ENCODE results near the gene CNOT4. TPM values are rescaled to one million over a fixed set of nuclear protein-coding genes. Genes with fewer than 3 reads are reported as not detected.

The CNOT4 gene
- total RNA-seq, 1 experiment from 2014 or later, result 9.7 TPM

- ATAC-seq, result no peak
- Histone ChIP-seq H3K4me3 (ENCODE audit: low read length) (no peak overlapping the region), H3K27ac (ENCODE audit: low read length) (no peak overlapping the region), H3K9ac (ENCODE audit: low read length) (no peak overlapping the region), H2AFZ (ENCODE audit: low read length) (no peak overlapping the region), H3K36me3 (ENCODE audit: low read depth, low read length) (peaks cover 12% of the 10 kb centered on the region; the same call in 1 of the 2 replicates), H3K4me1 (ENCODE audit: insufficient read depth, low read length) (peaks cover 3% of the 10 kb centered on the region; the same call in 1 of the 2 replicates), H4K20me1 (ENCODE audit: low read length) (no peaks in the 10 kb centered on the region), H3K4me2 (ENCODE audit: low read length) (no peak overlapping the region), H3F3A (ENCODE audit: low read length, unreplicated experiment) (no peaks in the 10 kb centered on the region), H3K9me3 (ENCODE audit: low read length) (no peaks in the 10 kb centered on the region), H3K9me2 (replicated peaks; ENCODE audit: low read length) (no peaks in the 10 kb centered on the region), H3K79me2 (ENCODE audit: low read length) (no peaks in the 10 kb centered on the region), H3K27me3 (ENCODE audit: low read length) (no peaks in the 10 kb centered on the region)
- TF ChIP-seq CTCF (conservative IDR thresholded peaks at IDR 0.05; ENCODE audit: low read depth, low read length) (no peak), EZH2 (IDR thresholded peaks at IDR 0.05; ENCODE audit: low read length, unreplicated experiment) (no peak), EZH2phosphoT487 (IDR thresholded peaks at IDR 0.05; ENCODE audit: borderline replicate concordance, low read length) (no peak)
- CTCF ChIA-PET, result no interaction called here
- intact Hi-C loops (cut with micrococcal nuclease), result no loop called here
- no peak for DNase-seq
- no TSS peak for BruUV-seq (replicated peaks)
- POLR2A ChIA-PET (ENCODE audit: unreplicated experiment), result no interaction called here
These were observed 119.1 kb downstream of the CNOT4 start for GRCh38 chr7:135390829-135391228.

GRCh38 chr7:135389971-135390370, 119.9 kb downstream of the CNOT4 start:
- no peak overlapping the region for H3K27ac ChIP-seq (ENCODE audit: low read length)
- no peaks in the 10 kb centered on the region for H4K20me1 ChIP-seq (ENCODE audit: low read length)
- ATAC-seq, result no peak
- H3K27me3 ChIP-seq (ENCODE audit: low read length), result no peaks in the 10 kb centered on the region
- no peaks in the 10 kb centered on the region for H3K79me2 ChIP-seq (ENCODE audit: low read length)
- no peak overlapping the region for H3K4me3 ChIP-seq (ENCODE audit: low read length)
- no peak for DNase-seq
- ChIA-PET CTCF (no interaction called here), POLR2A (ENCODE audit: unreplicated experiment) (no interaction called here)
- H2AFZ ChIP-seq (ENCODE audit: low read length), result no peak overlapping the region
- H3K4me2 ChIP-seq (ENCODE audit: low read length), result no peak overlapping the region
- peaks cover 3% of the 10 kb centered on the region; the same call in 1 of the 2 replicates for H3K4me1 ChIP-seq (ENCODE audit: insufficient read depth, low read length)
- no peaks in the 10 kb centered on the region for H3K9me2 ChIP-seq (replicated peaks; ENCODE audit: low read length)
- TF ChIP-seq EZH2 (IDR thresholded peaks at IDR 0.05; ENCODE audit: low read length, unreplicated experiment) (no peak), CTCF (conservative IDR thresholded peaks at IDR 0.05; ENCODE audit: low read depth, low read length) (no peak), EZH2phosphoT487 (IDR thresholded peaks at IDR 0.05; ENCODE audit: borderline replicate concordance, low read length) (no peak)
- intact Hi-C loops (cut with micrococcal nuclease), result no loop called here
- BruUV-seq (replicated peaks), result no TSS peak
- H3K36me3 ChIP-seq (ENCODE audit: low read depth, low read length), result peaks cover 12% of the 10 kb centered on the region; the same call in 1 of the 2 replicates
- H3F3A ChIP-seq (ENCODE audit: low read length, unreplicated experiment), result no peaks in the 10 kb centered on the region
- H3K9ac ChIP-seq (ENCODE audit: low read length), result no peak overlapping the region
- no peaks in the 10 kb centered on the region for H3K9me3 ChIP-seq (ENCODE audit: low read length)

GRCh38 chr7:135388616-135389015, 121.3 kb downstream of the CNOT4 start:
- BruUV-seq (replicated peaks), result no TSS peak
- no peak overlapping the region for H3K4me2 ChIP-seq (ENCODE audit: low read length)
- intact Hi-C loops (cut with micrococcal nuclease), result no loop called here
- no peaks in the 10 kb centered on the region for H3K27me3 ChIP-seq (ENCODE audit: low read length)
- H3K27ac ChIP-seq (ENCODE audit: low read length), result no peak overlapping the region
- H3K9me2 ChIP-seq (replicated peaks; ENCODE audit: low read length), result no peaks in the 10 kb centered on the region
- H3K36me3 ChIP-seq (ENCODE audit: low read depth, low read length), result peaks cover 5% of the 10 kb centered on the region; the same call in 1 of the 2 replicates
- no peaks in the 10 kb centered on the region for H3F3A ChIP-seq (ENCODE audit: low read length, unreplicated experiment)
- no peak overlapping the region for H3K4me3 ChIP-seq (ENCODE audit: low read length)
- H2AFZ ChIP-seq (ENCODE audit: low read length), result no peak overlapping the region
- no peak for DNase-seq
- peaks cover 3% of the 10 kb centered on the region; the same call in 1 of the 2 replicates for H3K4me1 ChIP-seq (ENCODE audit: insufficient read depth, low read length)
- ATAC-seq, result no peak
- ChIA-PET POLR2A (ENCODE audit: unreplicated experiment) (no interaction called here), CTCF (no interaction called here)
- no peak overlapping the region for H3K9ac ChIP-seq (ENCODE audit: low read length)
- no peaks in the 10 kb centered on the region for H4K20me1 ChIP-seq (ENCODE audit: low read length)
- TF ChIP-seq CTCF (conservative IDR thresholded peaks at IDR 0.05; ENCODE audit: low read depth, low read length), result no peak
- no peak for TF ChIP-seq EZH2phosphoT487 (IDR thresholded peaks at IDR 0.05; ENCODE audit: borderline replicate concordance, low read length)
- H3K79me2 ChIP-seq (ENCODE audit: low read length), result no peaks in the 10 kb centered on the region
- H3K9me3 ChIP-seq (ENCODE audit: low read length), result no peaks in the 10 kb centered on the region
